Endothelial cell of hepatic sinusoid (primary cell): ENCODE measurements around the gene PRRT3.
"Not testable (repeated sequence)": the region's sequence is repeated elsewhere in the genome, so short reads cannot be mapped to it uniquely, and the experiment has no call there.

Experiments
- in situ Hi-C: cut with HindIII; loops from 2 replicates; pipeline ENCODE4 v1.10.0; 2017; ENCODE audit warnings: low sequenced_read_pairs

Gene PRRT3

DNA sequence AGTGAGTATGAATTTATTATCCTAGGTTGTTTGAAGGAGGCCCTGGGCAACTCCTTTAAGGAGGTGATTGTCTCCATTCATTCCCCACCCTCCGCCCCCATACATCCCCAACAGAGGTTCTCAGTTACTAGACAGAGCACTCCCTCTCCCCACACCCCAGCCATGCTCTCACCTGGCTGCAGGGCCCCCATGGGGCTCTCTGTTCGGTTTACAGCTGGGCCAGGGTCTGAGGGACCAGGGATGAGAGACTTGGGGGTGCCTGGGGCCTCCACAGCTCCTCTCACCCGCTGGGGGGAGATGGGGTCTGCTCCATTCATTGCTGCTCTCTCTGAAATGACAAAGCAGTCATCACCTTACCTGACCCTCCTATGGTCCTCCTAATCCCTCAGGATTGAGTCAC is 3.6 kb downstream of the PRRT3 start:
- in situ Hi-C loops, result no loop called here

DNA sequence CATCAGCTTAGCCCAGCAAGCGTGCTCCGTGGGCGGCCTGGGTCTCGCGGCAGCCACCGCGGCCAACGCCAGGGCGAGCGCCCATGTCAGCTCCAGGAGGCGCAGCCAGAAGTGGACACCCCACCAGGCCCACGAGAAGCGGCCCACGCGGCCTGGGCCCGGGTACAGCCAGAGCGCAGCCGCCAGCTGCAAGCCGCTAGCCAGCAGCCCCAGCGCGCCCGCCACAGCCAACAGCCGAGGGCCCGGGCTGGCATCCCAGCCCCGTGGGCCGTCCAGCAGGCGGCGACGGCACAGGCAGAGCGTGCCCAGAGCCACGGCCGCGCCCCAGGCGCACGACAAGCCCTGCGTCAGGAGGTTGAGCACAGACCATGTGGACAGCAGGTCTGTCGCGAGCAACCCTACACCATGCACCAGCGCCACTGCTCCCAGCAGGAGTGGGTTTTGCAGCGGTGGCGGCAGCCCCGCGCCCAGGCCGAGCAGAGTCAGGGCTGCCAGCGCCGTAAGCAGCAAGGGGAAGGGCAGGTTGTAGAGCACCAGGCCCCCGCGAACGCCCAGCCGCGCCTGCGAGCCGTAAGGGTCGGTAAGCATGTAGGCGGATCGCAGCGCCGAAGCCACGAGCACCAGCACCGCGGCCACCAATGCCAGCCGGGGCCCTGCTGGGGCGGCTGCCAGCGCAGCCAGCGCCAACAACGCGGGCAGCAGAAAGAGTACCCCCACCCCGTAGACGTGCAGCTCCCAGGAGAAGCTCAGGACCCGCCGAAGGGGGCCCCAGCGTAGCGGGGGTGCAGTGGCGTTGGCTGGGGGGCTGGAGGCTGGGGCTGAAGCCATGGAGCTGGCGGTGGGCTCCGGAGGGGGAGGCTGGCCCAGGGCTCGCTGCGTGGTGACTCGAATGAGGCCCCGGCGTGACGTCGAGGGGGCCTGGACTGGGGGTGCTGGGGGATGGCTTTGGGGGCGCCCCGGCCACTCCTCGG is 4.9 kb downstream of the PRRT3 start:
- in situ Hi-C loops, result no loop called here

DNA sequence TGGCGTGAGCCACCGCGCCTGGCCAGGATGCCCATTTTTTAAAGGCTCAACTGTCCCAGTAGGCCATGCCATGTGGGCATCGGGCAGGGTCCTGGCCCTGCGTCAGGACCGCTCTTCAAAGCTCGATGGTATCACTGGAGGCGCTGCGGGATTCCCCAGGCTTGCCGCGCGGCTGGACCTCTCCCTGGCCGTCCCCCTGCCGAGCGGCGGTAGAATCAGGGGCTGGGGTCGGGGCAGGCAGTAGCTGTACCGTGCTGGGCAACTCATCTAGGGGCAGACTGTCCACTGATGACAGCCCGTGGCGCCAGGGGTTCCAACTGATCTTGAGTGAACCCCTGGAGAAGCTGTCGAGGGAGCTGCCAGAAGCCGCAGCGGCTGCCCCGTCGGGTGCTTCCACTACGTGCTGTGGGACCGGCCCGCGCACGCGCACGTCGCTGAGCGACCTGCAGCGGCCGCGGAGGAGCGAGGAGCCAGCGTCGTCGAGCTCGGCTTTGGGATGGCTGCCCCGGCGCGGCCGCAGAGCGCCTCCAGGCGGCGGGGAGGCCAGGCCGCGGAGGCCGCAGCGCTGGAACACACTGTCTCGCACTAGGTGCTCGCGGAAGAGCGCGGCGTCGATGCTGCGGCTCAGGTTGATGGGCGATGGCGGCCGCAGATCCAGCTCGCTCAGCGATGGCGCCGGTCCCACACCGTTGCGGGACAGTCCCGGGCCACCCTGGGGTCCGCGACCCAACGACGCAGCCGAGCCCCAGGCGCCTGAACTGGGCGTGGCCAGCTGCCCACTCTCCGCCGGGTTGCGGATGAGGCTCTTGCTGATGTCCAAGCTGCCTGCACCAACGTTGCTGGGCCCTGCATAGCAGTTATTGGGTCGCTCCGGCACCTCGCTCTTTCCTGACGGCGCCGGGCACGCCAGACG is 5.8 kb downstream of the PRRT3 start:
- in situ Hi-C loops, result no loop called here

DNA sequence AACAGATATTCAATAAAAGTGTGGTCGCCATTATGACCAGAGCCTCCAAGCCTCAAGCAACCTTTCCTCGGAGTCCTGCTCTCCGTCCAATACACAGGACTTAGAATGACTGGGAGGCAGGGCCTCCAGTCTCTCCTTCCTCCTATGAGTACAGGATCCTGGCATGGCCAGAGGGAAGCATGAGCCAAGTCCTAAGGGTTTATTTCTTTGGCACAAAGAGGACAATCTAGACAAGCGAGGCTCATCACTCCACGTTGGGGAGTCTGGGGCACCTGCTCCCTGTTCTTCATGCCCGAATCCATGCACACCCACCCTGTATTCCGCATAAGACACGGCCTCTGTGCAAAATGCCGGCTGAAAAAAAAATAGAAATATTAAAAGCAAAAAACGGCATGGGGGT is 6.8 kb downstream of the PRRT3 start:
- in situ Hi-C loops, result no loop called here

DNA sequence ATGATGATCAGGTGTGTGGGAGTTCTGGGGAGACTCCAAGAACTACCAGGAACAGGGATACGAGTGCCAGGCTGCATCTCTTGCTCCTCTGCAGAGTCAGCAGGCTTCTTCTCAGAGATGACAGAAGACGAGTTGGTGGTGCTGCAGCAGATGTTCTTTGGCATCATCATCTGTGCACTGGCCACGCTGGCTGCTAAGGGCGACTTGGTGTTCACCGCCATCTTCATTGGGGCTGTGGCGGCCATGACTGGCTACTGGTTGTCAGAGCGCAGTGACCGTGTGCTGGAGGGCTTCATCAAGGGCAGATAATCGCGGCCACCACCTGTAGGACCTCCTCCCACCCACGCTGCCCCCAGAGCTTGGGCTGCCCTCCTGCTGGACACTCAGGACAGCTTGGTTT is 7.9 kb downstream of the PRRT3 start:
- in situ Hi-C loops, result no loop called here

DNA sequence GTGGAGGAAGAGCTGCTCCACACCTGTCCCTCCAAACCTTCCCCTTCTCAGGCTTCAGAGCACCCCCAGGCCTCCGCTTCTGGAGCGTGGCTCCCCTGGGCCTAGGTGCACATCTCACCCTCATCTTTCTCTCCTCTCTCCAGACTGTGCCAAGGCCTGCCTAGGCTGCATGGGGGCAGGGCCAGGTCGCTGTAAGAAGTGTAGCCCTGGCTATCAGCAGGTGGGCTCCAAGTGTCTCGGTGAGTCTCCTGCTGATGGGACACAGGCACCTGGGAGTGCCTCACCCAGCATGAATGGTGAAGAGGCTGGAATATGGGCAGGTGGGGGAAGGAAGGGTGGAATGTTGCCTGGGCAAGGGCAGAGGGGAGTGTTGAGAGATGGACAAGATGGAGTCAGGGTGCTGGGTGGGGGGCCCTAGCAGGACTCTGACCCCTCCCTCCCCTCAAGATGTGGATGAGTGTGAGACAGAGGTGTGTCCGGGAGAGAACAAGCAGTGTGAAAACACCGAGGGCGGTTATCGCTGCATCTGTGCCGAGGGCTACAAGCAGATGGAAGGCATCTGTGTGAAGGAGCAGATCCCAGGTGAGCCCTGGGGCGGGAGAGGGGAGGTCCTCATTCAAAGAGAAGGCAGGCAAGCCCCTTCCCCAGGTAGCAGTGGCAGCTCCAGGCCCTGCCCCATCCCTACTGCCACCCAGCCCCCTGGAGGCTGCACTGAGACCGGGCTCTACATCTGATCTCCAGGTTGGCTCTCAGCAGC is 9.1 kb downstream of the PRRT3 start:
- in situ Hi-C loops, result no loop called here

DNA sequence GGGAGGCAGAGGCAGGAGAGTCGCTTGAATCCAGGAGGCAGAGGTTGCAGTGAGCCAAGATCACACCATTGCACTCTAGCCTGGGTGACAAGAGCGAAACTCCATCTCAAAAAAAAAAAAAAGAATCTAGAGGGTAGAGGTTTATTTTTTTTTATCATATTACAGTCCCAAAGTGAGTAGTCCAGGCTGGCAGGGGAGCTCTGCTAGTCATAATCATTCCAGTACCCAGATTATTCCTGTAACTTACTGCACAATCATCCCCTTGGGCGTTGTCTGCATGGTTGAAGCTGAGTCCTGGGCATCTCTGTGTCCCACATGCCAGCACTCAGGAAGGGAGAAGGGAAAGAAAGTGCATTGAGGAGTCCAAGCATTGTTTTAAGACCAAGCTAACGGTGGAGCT is 10.0 kb downstream of the PRRT3 start:
- in situ Hi-C loops, result no loop called here

DNA sequence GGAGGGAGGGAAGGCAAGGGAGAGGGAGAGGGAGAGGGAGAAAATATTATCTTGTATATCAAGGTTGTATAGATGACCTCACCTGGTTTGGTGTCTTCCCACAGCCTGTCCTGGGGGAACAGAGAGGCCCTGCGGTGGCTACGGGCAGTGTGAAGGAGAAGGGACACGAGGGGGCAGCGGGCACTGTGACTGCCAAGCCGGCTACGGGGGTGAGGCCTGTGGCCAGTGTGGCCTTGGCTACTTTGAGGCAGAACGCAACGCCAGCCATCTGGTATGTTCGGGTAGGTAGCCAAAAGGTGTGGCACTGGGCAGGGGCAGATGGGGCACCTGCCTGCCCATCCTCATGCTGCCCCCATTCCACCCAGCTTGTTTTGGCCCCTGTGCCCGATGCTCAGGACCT is 11.5 kb downstream of the PRRT3 start:
- in situ Hi-C loops, result no loop called here

DNA sequence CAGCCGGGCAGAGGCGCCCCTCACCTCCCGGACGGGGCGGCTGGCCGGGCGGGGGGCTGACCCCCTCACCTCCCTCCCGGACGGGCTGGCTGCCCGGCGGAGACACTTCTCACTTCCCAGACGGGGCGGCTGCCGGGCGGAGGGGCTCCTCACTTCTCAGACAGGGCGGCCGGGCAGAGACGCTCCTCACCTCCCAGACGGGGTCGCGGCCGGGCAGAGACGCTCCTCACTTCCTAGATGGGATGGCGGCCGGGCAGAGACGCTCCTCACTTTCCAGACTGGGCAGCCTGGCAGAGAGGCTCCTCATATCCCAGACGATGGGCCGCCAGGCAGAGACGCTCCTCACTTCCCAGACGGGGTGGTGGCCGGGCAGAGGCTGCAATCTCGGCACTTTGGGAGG is 12.3 kb downstream of the PRRT3 start:
- in situ Hi-C loops, result not testable (repeated sequence)

DNA sequence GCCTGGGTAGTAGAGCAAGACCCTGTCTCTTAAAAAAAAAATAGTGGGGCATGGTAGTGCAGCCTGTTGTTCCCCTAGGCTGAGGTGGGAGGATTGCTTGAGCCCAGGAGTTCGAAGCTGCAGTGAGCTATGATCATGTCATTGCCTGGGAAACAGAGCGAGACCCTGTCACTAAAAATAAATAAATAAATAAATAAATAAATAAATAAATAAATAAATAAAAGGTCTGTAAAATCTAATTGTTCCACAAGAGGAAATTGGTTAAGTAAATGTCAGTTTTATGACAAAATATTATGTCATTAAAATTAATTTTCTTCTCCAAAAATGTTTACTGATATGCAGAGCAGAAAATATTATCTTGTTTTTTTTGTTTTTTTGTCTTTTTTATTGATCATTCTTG is 13.2 kb downstream of the PRRT3 start:
- in situ Hi-C loops, result no loop called here

DNA sequence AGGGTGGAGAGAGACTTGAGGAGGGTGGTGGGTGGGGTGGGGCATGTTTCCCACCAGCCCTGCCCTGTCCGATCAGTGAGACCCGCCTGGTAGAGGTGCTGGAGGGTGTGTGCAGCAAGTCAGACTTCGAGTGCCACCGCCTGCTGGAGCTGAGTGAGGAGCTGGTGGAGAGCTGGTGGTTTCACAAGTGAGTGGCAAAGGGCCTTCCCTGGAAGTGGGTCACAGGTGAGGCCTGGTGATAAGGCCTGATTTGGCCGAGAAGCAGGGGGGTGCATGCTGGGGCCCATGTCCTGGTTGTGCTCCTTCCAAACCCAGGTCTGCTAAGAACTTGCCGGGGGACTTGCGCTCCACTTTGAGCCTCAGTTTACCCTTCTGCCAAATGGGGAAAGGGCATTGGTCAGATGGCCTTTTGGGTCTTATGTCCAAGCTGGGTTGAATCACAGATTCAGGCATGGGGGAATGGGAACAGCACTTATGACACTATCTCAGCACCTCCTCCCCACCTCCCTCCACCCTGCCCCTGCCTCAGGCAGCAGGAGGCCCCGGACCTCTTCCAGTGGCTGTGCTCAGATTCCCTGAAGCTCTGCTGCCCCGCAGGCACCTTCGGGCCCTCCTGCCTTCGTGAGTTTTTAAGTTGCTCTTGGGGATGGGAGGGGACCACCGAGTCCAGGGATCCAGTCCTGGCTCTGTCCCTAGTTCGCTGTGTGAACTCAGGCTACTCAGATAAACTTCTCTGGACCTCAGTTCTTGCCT is 14.5 kb downstream of the PRRT3 start:
- in situ Hi-C loops, result no loop called here

DNA sequence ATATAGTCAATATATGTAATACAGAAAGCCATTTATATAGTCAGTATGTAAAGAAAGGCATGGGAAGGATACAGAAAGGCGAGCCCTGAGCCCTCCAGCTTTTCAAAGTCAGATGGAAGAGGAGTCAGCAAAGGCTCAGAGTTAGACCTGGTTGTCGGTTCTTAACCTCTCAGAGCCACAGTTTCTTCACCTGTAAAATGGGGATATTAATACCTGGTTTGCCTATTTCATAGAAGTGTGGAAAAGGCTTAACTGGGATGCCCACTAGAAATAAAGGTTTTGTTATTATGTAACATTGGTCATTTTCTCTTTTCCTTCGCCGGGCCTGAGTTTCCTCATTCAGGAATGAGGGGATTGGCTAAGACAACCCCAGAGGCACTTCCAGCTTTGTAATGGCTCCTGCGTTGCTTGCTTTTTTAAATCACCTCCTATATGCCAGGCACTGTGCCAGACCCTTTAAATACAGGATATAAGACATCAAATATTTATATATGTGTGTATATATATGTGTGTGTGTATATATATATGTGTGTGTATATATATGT is 16.2 kb downstream of the PRRT3 start:
- in situ Hi-C loops, result no loop called here

DNA sequence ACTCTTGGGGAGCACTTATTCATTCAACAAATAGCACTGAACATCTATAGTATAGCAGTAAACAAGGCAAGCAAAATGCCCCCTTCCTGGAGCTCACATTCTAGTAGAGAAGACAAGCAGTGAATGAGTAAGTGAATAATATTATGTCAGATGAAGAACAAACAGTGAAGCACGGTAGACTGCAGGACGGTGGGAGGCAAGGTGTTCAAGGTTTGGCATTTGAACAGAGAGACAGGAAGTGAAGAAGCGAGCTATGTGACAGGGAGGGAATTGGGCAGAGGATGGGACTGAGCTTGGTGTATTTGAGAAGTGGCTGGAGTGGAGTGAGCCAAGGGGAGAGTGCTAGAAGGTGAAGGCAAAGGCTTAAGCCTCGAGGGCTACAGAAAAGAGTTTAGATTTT is 17.2 kb downstream of the PRRT3 start:
- in situ Hi-C loops, result loop anchor here (5.0 kb wide), 1 partner anchor 97 kb away; no protein-coding TSS in a partner anchor

DNA sequence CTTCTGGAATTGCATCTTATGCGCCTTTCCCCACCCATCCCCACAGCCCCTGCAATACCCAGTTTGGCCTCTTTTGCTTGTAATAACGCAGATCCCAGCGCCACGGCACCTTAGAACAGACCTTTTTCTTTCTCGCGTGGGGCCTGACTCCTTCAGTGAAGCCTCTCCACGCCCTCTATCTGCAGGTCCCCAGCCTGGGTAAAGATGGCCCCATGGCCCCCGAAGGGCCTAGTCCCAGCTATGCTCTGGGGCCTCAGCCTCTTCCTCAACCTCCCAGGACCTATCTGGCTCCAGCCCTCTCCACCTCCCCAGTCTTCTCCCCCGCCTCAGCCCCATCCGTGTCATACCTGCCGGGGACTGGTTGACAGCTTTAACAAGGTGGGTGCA is 18.0 kb downstream of the PRRT3 start:
- in situ Hi-C loops, result loop anchor here (5.0 kb wide), 1 partner anchor 98 kb away; no protein-coding TSS in a partner anchor

DNA sequence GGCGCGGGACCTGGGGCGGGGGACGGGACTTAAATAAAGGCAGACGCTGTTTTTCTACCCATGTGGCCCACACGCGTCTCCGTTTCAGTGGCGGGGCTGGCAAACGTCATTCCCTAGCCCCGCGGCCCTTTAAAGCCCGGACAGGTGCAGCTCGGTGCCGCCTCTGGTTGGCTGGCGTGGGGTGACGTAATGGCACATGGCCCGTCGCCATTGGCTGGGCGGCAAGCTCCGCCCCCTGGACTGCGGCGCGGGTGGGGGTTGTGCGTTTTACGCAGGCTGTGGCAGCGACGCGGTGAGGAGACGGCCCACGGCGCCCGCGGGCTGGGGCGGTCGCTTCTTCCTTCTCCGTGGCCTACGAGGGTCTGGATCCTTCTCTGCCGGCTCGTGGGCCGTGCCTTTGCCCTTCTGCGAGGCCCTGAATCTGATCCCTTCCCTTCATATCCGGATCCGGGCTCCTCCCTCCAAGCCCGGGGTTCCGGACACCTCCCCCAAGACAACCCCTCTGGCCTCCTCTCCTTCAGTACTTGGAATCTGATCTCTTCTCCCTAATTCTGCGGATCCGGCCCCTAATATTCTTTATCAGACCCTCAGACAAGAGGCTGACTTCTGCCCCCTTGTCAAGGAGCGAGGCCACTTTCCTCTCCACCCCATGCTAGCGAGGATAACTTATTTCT is 18.5 kb downstream of the PRRT3 start, which contains the start of gene CRELD1:
Gene CRELD1 (plus strand): TSS at position 274 of the 674 bp plus-strand sequence. CDS start 605 bp downstream, outside the sequence.
- in situ Hi-C loops, result loop anchor here (5.0 kb wide), 1 partner anchor 99 kb away; no protein-coding TSS in a partner anchor

DNA sequence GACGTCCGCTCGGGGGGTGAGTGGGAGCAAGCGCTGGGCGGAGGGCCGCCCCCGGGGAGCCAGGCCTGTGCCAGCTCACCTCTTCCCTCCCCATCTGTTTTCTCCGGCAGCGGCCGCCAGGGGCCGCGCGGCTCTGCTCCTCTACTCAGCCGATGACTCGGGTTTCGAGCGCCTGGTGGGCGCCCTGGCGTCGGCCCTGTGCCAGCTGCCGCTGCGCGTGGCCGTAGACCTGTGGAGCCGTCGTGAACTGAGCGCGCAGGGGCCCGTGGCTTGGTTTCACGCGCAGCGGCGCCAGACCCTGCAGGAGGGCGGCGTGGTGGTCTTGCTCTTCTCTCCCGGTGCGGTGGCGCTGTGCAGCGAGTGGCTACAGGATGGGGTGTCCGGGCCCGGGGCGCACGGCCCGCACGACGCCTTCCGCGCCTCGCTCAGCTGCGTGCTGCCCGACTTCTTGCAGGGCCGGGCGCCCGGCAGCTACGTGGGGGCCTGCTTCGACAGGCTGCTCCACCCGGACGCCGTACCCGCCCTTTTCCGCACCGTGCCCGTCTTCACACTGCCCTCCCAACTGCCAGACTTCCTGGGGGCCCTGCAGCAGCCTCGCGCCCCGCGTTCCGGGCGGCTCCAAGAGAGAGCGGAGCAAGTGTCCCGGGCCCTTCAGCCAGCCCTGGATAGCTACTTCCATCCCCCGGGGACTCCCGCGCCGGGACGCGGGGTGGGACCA is 19.2 kb downstream of the PRRT3 start:
- in situ Hi-C loops, result loop anchor here (5.0 kb wide), 1 partner anchor 99 kb away; no protein-coding TSS in a partner anchor

DNA sequence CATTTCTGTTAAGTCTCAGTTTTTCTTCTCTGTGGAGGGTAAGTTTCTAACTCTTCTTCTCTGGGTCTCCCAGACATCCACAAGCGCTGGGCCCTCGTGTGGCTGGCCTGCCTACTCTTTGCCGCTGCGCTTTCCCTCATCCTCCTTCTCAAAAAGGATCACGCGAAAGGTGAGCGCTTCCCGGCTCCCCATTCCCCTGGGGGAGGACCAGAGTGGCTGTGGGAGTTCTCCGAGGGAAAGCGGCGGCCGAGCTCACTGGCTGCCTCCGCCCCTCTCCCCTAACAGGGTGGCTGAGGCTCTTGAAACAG is 19.7 kb downstream of the PRRT3 start:
- in situ Hi-C loops, result loop anchor here (5.0 kb wide), 1 partner anchor 100 kb away; no protein-coding TSS in a partner anchor

DNA sequence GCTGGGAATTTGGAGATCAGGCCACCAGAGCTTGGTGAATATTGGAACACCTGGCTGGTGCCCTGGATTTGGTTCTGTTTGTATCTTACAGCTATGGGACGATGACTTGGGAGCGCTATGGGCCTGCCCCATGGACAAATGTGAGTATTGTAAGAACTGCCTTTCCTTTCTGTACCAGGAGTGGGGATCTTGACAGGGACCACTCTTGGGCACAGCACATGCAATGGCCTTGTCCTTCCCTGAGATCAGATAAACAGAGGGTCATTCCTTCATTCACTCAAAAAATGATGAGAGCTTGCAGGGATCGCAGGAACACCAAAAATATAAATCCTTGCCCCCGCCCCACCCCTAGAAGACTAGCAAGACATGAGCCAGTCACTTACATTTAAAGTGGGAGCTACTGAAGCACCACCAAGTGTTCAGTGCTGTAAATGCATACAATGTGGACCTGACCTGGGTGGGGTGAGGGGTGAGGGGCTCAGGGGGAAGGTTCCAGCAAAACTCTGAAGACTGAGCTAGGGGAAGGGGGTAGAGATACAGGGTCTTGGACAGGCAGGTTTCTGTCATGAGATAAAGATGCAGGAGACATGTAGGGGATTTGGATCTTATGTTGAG is 21.3 kb downstream of the PRRT3 start:
- in situ Hi-C loops, result loop anchor here (5.0 kb wide), 1 partner anchor 101 kb away; no protein-coding TSS in a partner anchor
